HepG2 (cell line): ENCODE data around the gene XXYLT1.

Source experiments
- ATF7-NPFF ChIP-seq: sonication (generic); formaldehyde crosslinking; IDR thresholded peaks from 2 replicates; pipeline ENCODE4 v1.8.1; 2023; ENCODE audit warnings: mild to moderate bottlenecking, low read depth, missing genetic modification reagents, moderate library complexity
- TF ChIP-seq, protein P1 (sequence below): sonication (generic); formaldehyde crosslinking; IDR thresholded peaks from 2 replicates; pipeline ENCODE4 v1.5.0; 2020; ENCODE audit warnings: missing genetic modification reagents, mild to moderate bottlenecking, borderline replicate concordance
- TF ChIP-seq, protein P2 (sequence below): IDR thresholded peaks from 2 replicates; pipeline ENCODE4 v1.6.1; 2012; ENCODE audit warnings: low read length, improper control_type of control experiment
- TF ChIP-seq, protein P3 (sequence below): IDR thresholded peaks from 2 replicates; pipeline ENCODE4 v1.6.1; 2012; ENCODE audit warnings: inconsistent platforms

DNA sequence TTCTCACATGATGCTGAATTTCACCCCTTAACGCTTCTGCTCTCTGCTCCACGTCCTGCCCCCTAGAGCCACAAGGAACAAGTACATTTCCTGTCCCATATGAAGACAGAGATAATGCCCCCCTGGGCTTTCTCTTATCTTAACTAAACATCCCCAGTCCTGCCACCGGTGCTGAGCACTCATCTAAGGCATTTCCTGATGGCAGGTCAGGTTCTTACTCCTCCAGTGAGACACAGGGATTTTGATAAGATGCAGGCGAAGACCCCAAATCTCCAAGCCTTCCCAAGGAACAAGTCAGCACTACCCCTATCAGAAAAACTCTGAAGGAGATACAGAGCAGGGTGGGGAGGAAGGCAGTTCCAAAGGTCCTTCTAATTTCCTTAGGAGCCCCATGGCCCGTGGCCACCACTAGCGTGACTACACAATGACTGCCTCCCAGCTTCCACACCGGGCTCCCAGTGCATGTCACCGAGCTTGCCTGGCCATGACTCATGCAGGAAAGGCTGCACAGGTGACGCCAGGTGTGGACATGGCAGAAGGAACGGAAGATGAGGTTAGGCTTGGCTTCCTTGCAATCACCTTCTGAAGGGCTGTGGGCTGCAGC, 152.9 kb downstream of the XXYLT1 start:
- TF ChIP-seq ATF7-NPFF (CRISPR knock-in tag) = no peak
- TF ChIP-seq, protein P1, sequence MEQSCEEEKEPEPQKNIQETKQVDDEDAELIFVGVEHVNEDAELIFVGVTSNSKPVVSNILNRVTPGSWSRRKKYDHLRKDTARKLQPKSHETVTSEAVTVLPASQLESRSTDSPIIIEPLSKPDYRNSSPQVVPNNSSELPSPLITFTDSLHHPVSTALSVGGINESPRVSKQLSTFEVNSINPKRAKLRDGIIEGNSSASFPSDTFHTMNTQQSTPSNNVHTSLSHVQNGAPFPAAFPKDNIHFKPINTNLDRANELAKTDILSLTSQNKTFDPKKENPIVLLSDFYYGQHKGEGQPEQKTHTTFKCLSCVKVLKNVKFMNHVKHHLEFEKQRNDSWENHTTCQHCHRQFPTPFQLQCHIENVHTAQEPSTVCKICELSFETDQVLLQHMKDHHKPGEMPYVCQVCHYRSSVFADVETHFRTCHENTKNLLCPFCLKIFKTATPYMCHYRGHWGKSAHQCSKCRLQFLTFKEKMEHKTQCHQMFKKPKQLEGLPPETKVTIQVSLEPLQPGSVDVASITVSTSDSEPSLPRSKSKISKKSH (CRISPR knock-in tag) = no peak
- TF ChIP-seq, protein P2, sequence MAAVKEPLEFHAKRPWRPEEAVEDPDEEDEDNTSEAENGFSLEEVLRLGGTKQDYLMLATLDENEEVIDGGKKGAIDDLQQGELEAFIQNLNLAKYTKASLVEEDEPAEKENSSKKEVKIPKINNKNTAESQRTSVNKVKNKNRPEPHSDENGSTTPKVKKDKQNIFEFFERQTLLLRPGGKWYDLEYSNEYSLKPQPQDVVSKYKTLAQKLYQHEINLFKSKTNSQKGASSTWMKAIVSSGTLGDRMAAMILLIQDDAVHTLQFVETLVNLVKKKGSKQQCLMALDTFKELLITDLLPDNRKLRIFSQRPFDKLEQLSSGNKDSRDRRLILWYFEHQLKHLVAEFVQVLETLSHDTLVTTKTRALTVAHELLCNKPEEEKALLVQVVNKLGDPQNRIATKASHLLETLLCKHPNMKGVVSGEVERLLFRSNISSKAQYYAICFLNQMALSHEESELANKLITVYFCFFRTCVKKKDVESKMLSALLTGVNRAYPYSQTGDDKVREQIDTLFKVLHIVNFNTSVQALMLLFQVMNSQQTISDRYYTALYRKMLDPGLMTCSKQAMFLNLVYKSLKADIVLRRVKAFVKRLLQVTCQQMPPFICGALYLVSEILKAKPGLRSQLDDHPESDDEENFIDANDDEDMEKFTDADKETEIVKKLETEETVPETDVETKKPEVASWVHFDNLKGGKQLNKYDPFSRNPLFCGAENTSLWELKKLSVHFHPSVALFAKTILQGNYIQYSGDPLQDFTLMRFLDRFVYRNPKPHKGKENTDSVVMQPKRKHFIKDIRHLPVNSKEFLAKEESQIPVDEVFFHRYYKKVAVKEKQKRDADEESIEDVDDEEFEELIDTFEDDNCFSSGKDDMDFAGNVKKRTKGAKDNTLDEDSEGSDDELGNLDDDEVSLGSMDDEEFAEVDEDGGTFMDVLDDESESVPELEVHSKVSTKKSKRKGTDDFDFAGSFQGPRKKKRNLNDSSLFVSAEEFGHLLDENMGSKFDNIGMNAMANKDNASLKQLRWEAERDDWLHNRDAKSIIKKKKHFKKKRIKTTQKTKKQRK = no peak
- TF ChIP-seq, protein P3, sequence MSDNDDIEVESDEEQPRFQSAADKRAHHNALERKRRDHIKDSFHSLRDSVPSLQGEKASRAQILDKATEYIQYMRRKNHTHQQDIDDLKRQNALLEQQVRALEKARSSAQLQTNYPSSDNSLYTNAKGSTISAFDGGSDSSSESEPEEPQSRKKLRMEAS = no peak
